Neuronal stem cell (in vitro differentiated cells): ENCODE measurements around the gene RER1.

Experiments
- DNase-seq: peaks from one replicate; pipeline ENCODE4 v3.0.0-alpha.2; 2013; ENCODE audit warnings: low spot score
- H2AFZ ChIP-seq: one replicate; pipeline ENCODE4 v1.6.1; 2013; ENCODE audit warnings: mild to moderate bottlenecking, low read length, inconsistent platforms
- H2AK5ac ChIP-seq: 2 replicates; pipeline ENCODE4 v1.6.1; 2013; ENCODE audit warnings: low read depth, mild to moderate bottlenecking, inconsistent platforms, low read length, moderate library complexity, mixed read lengths
- H2BK120ac ChIP-seq: 2 replicates; pipeline ENCODE4 v1.6.1; 2013; ENCODE audit warnings: low read depth, mild to moderate bottlenecking, inconsistent platforms, low read length, moderate library complexity, mixed read lengths
- H2BK12ac ChIP-seq: one replicate; pipeline ENCODE4 v1.6.1; 2013; ENCODE audit warnings: low read length, inconsistent platforms
- H2BK15ac ChIP-seq: 2 replicates; pipeline ENCODE4 v1.6.1; 2013; ENCODE audit warnings: mild to moderate bottlenecking, low read length, inconsistent platforms, mixed read lengths
- H2BK5ac ChIP-seq: one replicate; pipeline ENCODE4 v1.6.1; 2013; ENCODE audit warnings: inconsistent platforms, mild to moderate bottlenecking, low read length, moderate library complexity
- H3K14ac ChIP-seq: one replicate; pipeline ENCODE4 v1.6.1; 2013; ENCODE audit warnings: low read length, inconsistent platforms
- H3K18ac ChIP-seq: 2 replicates; pipeline ENCODE4 v1.6.1; 2013; ENCODE audit warnings: low read length, inconsistent platforms
- H3K23ac ChIP-seq: 2 replicates; pipeline ENCODE4 v1.6.1; 2013; ENCODE audit warnings: low read depth, mild to moderate bottlenecking, mixed read lengths, low read length, inconsistent platforms; ENCODE audit not compliant: poor library complexity
- H3K27ac ChIP-seq: replicated peaks from 3 replicates; pipeline ENCODE4 v1.5.1; 2013; ENCODE audit warnings: low read length, inconsistent platforms
- H3K27me3 ChIP-seq, 3 experiments: 2 replicates each; pipeline ENCODE4 v1.6.1; 2013; ENCODE audit warnings: low read length in 3 of 3, mild to moderate bottlenecking in 2 of 3, inconsistent platforms in 1 of 3, low read depth in 1 of 3, mixed read lengths in 1 of 3, moderate library complexity in 1 of 3; ENCODE audit not compliant: control insufficient read depth in 3 of 3, insufficient read depth in 3 of 3
- H3K36me3 ChIP-seq, 2 donors: replicated peaks in 1 of 2; 2 replicates each; pipeline ENCODE4 v1.6.1; 2013; ENCODE audit warnings: low read length in 2 of 2; ENCODE audit not compliant: control insufficient read depth in 2 of 2, insufficient read depth in 2 of 2
- H3K4ac ChIP-seq: 2 replicates; pipeline ENCODE4 v1.6.1; 2013; ENCODE audit warnings: inconsistent platforms, mild to moderate bottlenecking, low read length, moderate library complexity
- H3K4me1 ChIP-seq, 2 donors: 1 replicate in 1 of 2; 2 replicates in 1 of 2; pipeline ENCODE4 v1.6.1; 2013; ENCODE audit warnings: low read length in 2 of 2, low read depth in 1 of 2; ENCODE audit not compliant: control insufficient read depth in 2 of 2, insufficient read depth in 1 of 2
- H3K4me2 ChIP-seq: one replicate; pipeline ENCODE4 v1.6.1; 2013; ENCODE audit warnings: mild to moderate bottlenecking, low read length, inconsistent platforms; ENCODE audit not compliant: insufficient read depth, poor library complexity, severe bottlenecking
- H3K4me3 ChIP-seq, 2 donors: 2 replicates each; pipeline ENCODE4 v1.5.1; 2013; ENCODE audit warnings: low read length in 2 of 2, mild to moderate bottlenecking in 2 of 2, inconsistent platforms in 1 of 2, moderate library complexity in 1 of 2
- H3K79me1 ChIP-seq: one replicate; pipeline ENCODE4 v1.6.1; 2013; ENCODE audit warnings: low read depth, mild to moderate bottlenecking, inconsistent platforms, low read length, moderate library complexity
- H3K9ac ChIP-seq: one replicate; pipeline ENCODE4 v1.6.1; 2013; ENCODE audit warnings: mild to moderate bottlenecking, low read depth, low read length, inconsistent platforms; ENCODE audit not compliant: poor library complexity
- H3K9me3 ChIP-seq, 2 donors: replicated peaks in 1 of 2; 2 replicates each; pipeline versions ENCODE3 to v1.6.1; 2013; ENCODE audit warnings: low read length in 2 of 2, mild to moderate bottlenecking in 2 of 2, inconsistent platforms in 1 of 2, low read depth in 1 of 2, mixed read lengths in 1 of 2, moderate library complexity in 1 of 2; ENCODE audit not compliant: control insufficient read depth in 2 of 2, insufficient read depth in 1 of 2
- H4K8ac ChIP-seq: one replicate; pipeline ENCODE4 v1.6.1; 2013; ENCODE audit warnings: low read depth, mild to moderate bottlenecking, inconsistent platforms, low read length, moderate library complexity
- H4K91ac ChIP-seq: one replicate; pipeline ENCODE4 v1.6.1; 2013; ENCODE audit warnings: low read length, low read depth, mild to moderate bottlenecking, inconsistent platforms; ENCODE audit not compliant: poor library complexity
- WGBS, 2 donors: extraction: QIAGEN DNeasy Blood & Tissue Kit; methylation state at CpG; one replicate each; pipeline ENCODE4 v1.1.7; 2013; ENCODE audit warnings: missing lambda C conversion rate in 2 of 2, mixed read lengths in 1 of 2; ENCODE audit not compliant: insufficient read length in 2 of 2, insufficient replicate concordance in 1 of 2; ENCODE audit errors: extremely low coverage in 2 of 2; 5-methylcytosine and 5-hydroxymethylcytosine counted together

Gene RER1

DNA sequence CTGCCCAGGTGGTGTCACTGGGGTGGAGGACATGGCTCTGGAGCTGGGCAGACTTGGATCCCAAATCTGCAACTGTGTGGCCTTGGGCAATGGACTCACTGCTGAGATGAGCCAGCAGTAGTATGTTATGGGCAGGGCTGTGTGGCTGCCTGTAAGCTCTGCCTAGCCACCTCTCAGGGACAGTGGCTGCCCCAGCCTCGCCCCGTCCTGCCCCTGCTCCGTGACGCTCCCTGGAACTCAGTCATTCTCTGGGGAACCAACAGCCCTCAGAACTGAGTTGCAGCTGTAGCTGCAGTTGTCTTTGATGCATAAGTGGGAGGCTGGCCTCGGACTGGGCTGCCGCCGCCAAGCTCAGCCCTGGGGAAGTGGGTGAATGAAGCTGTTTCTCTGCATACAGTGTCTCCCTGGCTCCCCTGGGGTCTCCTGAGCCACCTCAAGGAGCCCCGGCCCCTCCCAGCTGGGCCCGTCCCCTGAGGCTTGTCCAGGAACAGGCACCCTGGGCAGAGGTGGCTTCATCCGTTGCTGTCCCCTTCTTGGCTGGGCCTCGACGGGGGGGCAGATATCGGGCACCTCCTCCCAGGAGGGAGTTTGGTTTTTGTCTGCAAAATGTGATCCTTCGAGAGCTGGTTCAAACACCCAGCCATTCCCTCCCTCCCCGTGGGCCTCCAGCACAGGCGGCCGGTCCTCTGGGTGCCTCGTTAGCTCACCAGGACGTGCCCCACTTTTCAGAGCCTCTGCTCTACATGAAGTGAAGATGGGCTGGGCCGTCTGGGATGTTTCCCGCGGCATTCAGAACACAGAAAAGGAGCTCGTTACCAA, 58.2 kb downstream of the RER1 start:
- peak overlapping the region; percentile 93 for H2BK15ac ChIP-seq
- peak overlapping the region; percentile 15 for H2BK5ac ChIP-seq
- H3K18ac ChIP-seq, result peak overlapping the region; percentile 89
- peak overlapping the region; percentile 36 for H3K27ac ChIP-seq
- H3K14ac ChIP-seq, result peak overlapping the region; percentile 76
- peak overlapping the region; percentile 44 for H3K23ac ChIP-seq
- DNase-seq, result no peak
- H4K91ac ChIP-seq, result peak overlapping the region; percentile 72
- H3K9me3 ChIP-seq, result no peaks in the 10 kb centered on the region
- peak overlapping the region; percentile 85 for H3K4ac ChIP-seq
- no peak overlapping the region for H4K8ac ChIP-seq
- WGBS, 2 donors, result no CpG with 5 or more reads among the region's 23 CpGs
- no peak overlapping the region for H3K4me2 ChIP-seq
- H2BK12ac ChIP-seq, result peak overlapping the region; percentile 47
- H3K27me3 ChIP-seq, result peaks cover 0 to 43% (median 0%) of the 10 kb centered on the region in 3 experiments
- no peak overlapping the region for H2AFZ ChIP-seq
- peak overlapping the region; percentile 67 for H3K9ac ChIP-seq
- H3K79me1 ChIP-seq, result peaks cover 3% of the 10 kb centered on the region
- H3K4me1 ChIP-seq, result peaks cover 45 to 56% of the 10 kb centered on the region in 2 donors
- peak overlapping the region; percentile 10 for H2BK120ac ChIP-seq
- peak overlapping the region; percentile 100 for H2AK5ac ChIP-seq
- no peak overlapping the region for H3K4me3 ChIP-seq
- no peaks in the 10 kb centered on the region for H3K36me3 ChIP-seq

DNA sequence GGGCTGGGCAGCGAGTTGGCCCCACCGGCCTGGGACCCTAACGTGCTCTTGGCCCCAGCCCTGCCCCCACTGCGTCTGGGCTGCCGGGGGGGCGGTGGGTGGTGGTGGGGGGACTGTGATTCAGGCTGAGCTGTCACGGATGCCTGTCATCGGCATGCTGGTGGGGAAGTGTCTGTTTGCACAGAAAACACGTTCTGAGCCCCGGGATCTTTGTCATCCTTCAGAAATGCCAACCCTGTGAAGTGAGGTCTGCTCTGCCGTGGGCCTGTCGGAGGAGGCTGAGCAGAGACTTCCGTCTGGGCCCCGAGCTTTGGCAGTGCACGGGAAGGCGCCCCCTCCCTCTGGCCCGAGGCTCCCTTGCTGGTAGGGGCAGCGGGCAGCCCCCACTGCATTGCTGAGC, 60.1 kb downstream of the RER1 start:
- H2BK120ac ChIP-seq, result peak overlapping the region; percentile 98
- no peak overlapping the region for H3K4me3 ChIP-seq
- no peak overlapping the region for H3K4me2 ChIP-seq
- no peak overlapping the region for H3K23ac ChIP-seq
- WGBS, 2 donors, result no CpG with 5 or more reads among the region's 18 CpGs
- H2BK12ac ChIP-seq, result peak overlapping the region; percentile 82
- H2AFZ ChIP-seq, result peak overlapping the region; percentile 45
- peaks cover 0 to 47% (median 0%) of the 10 kb centered on the region in 3 experiments for H3K27me3 ChIP-seq
- no peak overlapping the region for H3K9ac ChIP-seq
- no peak overlapping the region for H3K27ac ChIP-seq
- H3K9me3 ChIP-seq, result no peaks in the 10 kb centered on the region
- H2BK5ac ChIP-seq, result peak overlapping the region; percentile 39
- H3K18ac ChIP-seq, result peak overlapping the region; percentile 96
- H3K79me1 ChIP-seq, result peaks cover 5% of the 10 kb centered on the region
- peak overlapping the region; percentile 95 for H2AK5ac ChIP-seq
- DNase-seq, result no peak
- H3K4ac ChIP-seq, result no peak overlapping the region
- H3K14ac ChIP-seq, result peak overlapping the region; percentile 38
- peak overlapping the region; percentile 98 for H2BK15ac ChIP-seq
- H4K91ac ChIP-seq, result no peak overlapping the region
- H3K36me3 ChIP-seq, result no peaks in the 10 kb centered on the region
- peaks cover 33 to 47% of the 10 kb centered on the region in 2 donors for H3K4me1 ChIP-seq
- H4K8ac ChIP-seq, result no peak overlapping the region

DNA sequence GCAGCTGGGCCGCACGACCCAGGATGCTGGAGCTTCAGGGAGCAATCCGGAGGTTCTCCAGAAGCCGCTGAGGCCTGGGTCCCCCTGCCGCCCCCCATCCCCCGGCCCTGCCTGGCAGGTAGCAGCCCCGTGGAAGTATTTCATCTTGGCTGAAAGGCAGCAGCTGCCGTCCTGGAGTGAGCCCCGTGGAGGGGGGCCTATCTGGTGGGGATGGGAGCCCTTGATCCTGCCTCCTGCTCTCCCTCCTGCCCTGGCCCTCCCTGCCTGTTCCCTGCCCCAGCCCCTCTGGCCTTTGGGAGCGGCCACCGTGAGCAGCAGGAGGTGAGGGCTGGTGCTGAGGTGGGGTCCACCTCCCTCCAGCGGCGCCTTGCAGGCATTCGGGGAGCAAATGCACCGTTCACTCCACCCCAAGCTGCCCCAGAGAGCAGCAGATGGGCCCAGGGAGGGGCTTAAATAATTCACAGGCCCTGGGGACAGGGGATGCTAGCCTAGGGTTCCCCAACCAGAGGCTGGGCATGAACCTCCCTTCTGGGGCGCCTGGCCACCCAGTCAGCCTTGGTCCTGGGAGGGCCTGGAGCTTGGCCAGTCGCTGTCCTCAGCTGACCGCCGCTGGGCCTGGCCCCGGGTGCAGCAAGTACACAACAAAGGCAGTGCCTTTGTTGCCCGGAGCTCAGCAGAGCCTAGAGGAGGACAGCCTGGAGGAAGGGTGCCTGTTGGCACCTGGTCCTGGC, 60.7 kb downstream of the RER1 start:
- DNase-seq, result no peak
- Histone ChIP-seq H3K4me2 (no peak overlapping the region), H3K4ac (peak overlapping the region; percentile 10), H3K4me3 (no peak overlapping the region), H3K23ac (peak overlapping the region; percentile 25), H3K4me1 (peaks cover 26 to 40% of the 10 kb centered on the region in 2 donors), H2BK5ac (peak overlapping the region; percentile 43), H2AFZ (peak overlapping the region; percentile 45), H3K18ac (peak overlapping the region; percentile 96), H3K14ac (peak overlapping the region; percentile 49), H3K27me3 (peaks cover 0 to 52% (median 0%) of the 10 kb centered on the region in 3 experiments), H2AK5ac (peak overlapping the region; percentile 95), H2BK12ac (peak overlapping the region; percentile 82), H3K9ac (no peak overlapping the region), H3K79me1 (peaks cover 5% of the 10 kb centered on the region), H3K9me3 (no peaks in the 10 kb centered on the region), H2BK15ac (peak overlapping the region; percentile 98), H3K27ac (no peak overlapping the region), H3K36me3 (no peaks in the 10 kb centered on the region), H2BK120ac (peak overlapping the region; percentile 98), H4K8ac (no peak overlapping the region), H4K91ac (peak overlapping the region; percentile 38)
- no CpG with 5 or more reads among the region's 21 CpGs for WGBS, 2 donors

DNA sequence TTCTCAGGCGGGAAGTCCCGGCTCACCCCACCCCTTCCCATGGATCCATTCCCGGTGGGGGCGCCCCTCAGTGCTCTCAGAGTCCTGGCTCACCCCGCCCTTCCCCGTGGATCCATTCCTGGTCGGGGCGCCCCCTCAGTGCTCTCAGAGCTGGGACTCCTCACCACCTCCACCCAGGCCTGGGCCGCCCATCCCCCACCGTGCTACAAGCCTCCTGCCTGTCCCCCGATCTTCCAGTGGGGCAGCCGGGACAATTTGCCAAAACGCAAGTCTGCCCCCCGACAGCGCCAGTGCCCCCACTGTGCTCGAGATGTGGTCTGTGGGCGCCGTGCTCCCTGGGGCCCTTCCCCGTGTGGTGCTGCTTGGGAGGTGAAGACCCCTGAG, 61.3 kb downstream of the RER1 start:
- peak overlapping the region; percentile 44 for H3K4ac ChIP-seq
- H3K27ac ChIP-seq, result no peak overlapping the region
- H3K4me2 ChIP-seq, result no peak overlapping the region
- H3K14ac ChIP-seq, result peak overlapping the region; percentile 94
- H2AK5ac ChIP-seq, result peak overlapping the region; percentile 95
- H2BK5ac ChIP-seq, result peak overlapping the region; percentile 43
- no peak for DNase-seq
- peak overlapping the region; percentile 98 for H2BK120ac ChIP-seq
- H2BK12ac ChIP-seq, result peak overlapping the region; percentile 33
- H4K8ac ChIP-seq, result no peak overlapping the region
- H3K27me3 ChIP-seq, result peaks cover 0 to 58% (median 0%) of the 10 kb centered on the region in 3 experiments
- no peaks in the 10 kb centered on the region for H3K9me3 ChIP-seq
- no peak overlapping the region for H2AFZ ChIP-seq
- no peak overlapping the region for H3K9ac ChIP-seq
- H3K23ac ChIP-seq, result no peak overlapping the region
- WGBS, 2 donors, result no CpG with 5 or more reads among the region's 19 CpGs
- H4K91ac ChIP-seq, result peak overlapping the region; percentile 38
- peak overlapping the region; percentile 98 for H2BK15ac ChIP-seq
- H3K4me1 ChIP-seq, result peaks cover 21 to 35% of the 10 kb centered on the region in 2 donors
- H3K4me3 ChIP-seq, result no peak overlapping the region
- peaks cover 7% of the 10 kb centered on the region for H3K79me1 ChIP-seq
- H3K36me3 ChIP-seq, result no peaks in the 10 kb centered on the region
- H3K18ac ChIP-seq, result peak overlapping the region; percentile 96
